CD4-positive, alpha-beta T cell treated with Interleukin-6 for 4 hours (primary cell): ENCODE measurements around the gene KAT2B.
"Not testable (repeated sequence)": the region's sequence is repeated elsewhere in the genome, so short reads cannot be mapped to it uniquely, and the experiment has no call there.

Experiments used
- DNase-seq: peaks from one replicate; pipeline ENCODE4 v3.0.0-alpha.2; 2020; ENCODE audit warnings: mixed read lengths

Gene KAT2B

GRCh38 chr3:20042331-20042730 is 2.1 kb downstream of the KAT2B start:
- DNase-seq, result no peak

DNA sequence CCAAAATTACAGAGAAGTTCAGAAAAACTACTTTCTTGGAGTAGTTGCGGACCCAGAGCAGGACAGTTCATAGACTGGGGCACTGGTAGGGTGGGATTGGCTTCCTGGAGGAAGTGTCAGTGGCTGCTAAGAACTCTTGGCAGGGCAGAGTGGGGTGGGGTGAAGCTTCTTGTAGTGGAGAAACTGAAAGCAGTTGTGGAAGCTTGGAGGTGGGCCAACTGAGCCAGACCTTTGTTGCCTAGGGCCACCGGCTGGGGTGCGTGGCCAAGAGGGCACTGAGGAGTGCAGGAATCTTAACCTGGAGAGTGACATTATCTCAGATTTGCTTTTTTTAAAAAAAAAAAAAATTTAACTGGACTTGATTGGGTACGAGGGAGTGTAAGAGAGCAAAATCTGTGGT is 3.1 kb downstream of the KAT2B start:
- DNase-seq, result peak; percentile 75

DNA sequence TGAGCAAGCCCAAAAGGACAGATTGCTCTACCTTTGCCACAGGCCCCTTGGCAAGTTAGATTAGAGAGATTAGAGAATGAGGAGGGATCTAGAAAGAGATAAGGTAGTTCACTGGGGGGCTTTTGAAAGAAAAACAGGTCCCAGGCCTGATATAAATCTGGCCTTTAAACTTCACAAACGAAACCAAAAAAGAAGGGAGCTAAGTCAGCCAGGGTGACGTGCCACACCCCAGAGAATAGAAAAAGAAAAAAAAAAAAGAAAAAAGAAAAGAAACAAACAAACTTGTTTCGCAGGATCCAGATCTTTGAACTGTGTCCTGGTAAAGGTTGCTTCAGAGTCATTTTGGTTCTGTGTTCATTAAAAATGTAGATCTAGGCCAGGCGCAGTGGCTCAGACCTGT is 3.6 kb downstream of the KAT2B start:
- DNase-seq, result peak; percentile 18

DNA sequence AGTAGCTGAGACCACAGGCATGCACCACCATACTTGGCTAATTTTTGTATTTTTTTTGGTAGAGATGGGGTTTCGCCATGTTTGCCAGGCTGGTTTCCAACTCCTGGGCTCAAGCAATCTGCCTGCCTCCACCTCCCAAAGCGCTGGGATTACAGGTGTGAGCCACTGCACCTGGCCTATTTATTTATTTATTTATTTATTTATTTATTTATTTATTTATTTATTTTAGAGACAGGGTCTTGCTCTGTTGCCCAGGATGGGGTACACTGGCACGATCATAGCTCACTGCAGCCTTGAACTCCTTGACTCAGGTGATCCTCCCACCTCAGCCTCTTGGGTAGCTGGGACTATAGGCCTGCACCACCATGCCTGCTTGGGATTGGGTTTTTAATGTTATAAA is 4.9 kb downstream of the KAT2B start:
- DNase-seq, result not testable (repeated sequence)

DNA sequence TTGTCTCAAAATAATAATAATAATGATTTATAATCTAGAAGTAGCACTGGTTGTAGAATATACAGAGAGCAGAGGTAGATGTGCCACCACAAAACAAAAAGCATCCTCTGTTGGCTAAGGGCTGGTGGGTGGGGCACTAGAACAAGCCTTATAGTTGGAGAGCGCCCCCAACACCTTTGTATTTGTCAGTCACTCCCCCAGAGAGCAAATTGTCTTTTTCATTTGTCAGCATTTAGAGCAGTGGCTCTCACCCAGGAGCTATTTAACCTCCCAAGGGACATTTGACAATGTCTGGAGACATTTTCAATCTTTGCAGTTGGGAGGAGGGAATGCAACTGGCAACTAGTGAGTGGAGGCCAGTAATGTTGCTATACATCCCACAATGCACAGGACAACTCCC is 6.3 kb downstream of the KAT2B start:
- DNase-seq, result no peak

DNA sequence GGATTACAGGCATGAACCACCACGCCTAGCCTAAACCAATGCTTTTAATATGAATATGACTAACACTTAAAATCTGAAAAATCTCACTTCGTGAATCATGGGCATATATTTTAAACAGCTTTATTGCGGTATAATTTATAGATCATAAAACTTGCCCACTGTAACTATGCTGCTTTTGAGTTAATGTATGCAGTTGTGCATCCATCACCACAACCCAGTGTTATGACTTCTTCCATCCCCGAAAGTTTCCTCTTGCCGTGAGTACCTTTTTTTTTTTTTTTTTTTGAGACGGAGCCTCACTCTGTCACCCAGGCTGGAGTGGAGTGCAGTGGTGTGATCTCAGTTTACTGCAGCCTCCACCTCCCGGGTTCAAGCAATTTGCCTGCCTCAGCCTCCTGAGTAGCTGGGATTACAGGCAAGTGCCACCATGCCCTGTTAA is 7.1 kb downstream of the KAT2B start:
- no peak for DNase-seq

GRCh38 chr3:20047976-20048883 is 8.0 kb downstream of the KAT2B start:
- DNase-seq, result no peak

DNA sequence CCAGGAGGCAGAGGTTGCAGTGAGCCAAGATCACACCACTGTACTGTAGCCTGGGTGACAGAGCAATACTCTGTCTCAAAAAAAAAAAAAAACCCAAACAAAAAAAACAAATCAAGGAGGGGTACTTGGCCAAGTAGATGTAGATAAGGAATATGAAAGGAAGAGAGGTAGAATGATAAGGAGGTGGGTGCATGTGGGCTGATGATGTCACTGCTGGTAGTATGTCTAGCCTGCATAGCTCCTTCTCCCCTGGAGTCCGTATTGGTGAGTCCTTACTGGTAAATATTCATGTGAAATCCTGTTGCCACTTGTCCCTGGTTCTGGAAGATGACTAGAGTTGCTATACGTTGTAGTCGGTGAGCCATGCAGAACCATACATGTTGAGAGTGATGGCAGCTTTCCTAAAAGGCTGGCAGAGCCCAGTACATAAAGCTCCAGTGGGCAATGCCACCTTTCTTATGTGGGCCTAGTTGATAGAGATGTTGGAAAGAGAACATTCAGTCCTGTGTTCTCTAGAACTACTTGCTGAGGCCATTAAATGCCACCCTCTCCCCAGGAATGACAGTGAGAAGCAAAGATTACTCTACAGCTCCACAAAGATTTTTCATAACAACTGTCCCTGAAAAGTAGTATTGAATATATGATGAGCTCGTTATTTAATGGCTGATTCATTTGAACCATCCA is 11.0 kb downstream of the KAT2B start:
- peak; percentile 33 for DNase-seq

GRCh38 chr3:20052851-20053250 is 12.6 kb downstream of the KAT2B start:
- DNase-seq, result no peak

DNA sequence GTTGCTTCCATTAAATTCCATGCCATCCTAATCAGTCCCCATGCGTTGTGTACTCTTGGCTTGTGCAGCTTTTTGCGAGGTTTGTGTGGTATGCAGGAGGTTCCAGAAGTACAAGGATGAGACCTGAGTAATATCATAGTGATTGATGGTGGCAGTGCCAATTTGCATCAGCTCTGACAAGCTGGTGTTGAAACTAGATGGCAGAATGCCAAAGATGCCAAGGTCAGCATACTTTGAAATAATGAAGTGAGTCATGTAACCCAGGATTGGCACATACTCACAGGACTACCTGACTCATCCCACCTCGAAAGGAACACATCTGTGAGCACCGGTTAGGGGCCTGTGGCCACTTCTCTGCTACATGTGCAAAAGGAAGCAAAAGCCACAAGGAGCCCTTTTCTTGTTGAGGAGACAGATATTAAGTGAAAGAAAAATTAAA is 14.3 kb downstream of the KAT2B start:
- DNase-seq, result peak; percentile 79

- DNase-seq, result peak; percentile 27
Observed at GRCh38 chr3:20055020-20055775, 15.0 kb downstream of the KAT2B start.

DNA sequence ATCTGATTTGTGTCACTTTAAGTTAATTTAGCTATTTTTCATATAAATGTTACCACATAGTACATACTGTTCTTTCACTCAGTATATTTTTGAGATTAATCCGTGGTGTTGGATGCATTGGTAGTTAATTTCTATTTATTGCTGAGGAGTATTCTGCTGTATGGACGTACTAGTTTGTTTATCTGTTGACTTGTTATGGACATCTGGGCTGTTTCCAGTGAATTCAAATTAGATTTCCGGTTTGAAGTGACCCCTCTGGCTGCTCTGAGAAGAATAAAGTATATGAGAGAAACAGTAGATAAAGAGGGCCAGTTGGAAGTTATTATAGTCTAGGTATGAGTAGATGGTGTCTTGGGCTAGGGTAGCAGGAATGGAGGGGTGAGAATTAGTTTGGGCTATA is 15.6 kb downstream of the KAT2B start:
- no peak for DNase-seq

GRCh38 chr3:20056725-20057611 is 16.7 kb downstream of the KAT2B start:
- peak; percentile 37 for DNase-seq

DNA sequence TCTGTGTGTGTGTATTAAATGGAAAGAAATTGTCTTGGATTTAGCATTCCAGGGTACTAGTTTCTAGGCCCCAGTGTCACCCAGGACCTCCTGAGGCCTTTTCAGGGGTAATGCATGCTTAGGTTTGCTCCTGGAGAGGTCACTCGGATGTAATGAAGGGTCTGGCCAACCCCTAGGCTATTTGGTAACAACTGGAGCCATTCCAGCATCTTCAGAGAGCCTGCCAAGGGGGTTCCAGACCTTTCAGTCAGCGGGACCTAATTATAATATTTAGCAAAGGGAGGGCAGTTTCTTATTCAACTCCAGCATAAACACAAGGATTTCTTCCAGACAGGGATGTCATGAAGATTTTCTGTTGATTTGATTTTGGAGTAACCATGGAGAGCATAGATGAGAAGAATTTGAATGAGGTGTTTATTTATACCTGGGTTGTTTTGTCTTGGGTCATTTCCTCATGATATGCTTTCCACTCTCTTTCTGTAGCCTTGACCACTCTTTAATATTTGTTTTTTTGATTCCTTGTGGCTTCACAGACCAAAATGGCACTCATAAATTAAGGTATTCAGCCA is 17.4 kb downstream of the KAT2B start:
- no peak for DNase-seq

- DNase-seq, result no peak
Observed at GRCh38 chr3:20059929-20060328, 19.7 kb downstream of the KAT2B start.

- DNase-seq, result peak; percentile 6
Observed at GRCh38 chr3:20060974-20061685, 20.9 kb downstream of the KAT2B start.

DNA sequence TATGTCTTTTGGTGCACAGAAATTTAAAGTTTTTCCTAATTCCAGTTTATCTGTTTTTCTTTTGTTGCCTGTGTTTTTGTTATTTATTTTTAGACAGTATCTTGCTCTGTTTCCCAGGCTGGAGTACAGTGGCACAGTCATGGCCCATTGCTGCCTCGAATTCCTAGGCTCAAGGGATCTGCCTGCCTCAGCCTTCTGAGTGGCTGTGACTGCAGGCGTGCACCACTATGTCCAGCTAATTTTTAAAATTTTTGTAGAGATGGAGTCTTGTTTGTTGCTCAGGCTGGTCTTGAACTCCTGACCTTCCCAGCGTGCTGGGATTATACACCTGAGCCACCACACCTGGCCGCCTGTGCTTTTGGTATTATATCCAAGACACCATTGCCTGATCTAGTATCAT is 22.8 kb downstream of the KAT2B start:
- DNase-seq, result no peak

DNA sequence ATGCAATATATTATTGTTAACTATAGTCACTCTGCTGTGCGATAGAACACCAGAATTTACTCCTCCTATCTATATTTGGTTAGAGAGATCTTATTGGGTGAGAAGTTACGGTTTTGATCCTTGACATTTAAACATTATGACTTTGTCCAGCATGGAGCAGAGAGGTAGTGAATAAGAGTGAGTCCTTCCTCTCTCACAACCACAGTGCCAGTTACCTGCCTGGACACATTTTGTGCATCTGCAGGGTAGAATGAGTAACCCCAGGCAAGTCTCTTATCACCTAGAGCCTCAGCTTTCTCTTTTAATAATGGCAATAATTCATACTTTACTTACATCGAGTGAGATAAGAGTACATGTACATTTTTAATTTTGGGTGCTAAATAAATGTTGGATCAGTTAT is 24.1 kb downstream of the KAT2B start:
- DNase-seq, result no peak

- no peak for DNase-seq
Observed at GRCh38 chr3:20064796-20065564, 24.7 kb downstream of the KAT2B start.

DNA sequence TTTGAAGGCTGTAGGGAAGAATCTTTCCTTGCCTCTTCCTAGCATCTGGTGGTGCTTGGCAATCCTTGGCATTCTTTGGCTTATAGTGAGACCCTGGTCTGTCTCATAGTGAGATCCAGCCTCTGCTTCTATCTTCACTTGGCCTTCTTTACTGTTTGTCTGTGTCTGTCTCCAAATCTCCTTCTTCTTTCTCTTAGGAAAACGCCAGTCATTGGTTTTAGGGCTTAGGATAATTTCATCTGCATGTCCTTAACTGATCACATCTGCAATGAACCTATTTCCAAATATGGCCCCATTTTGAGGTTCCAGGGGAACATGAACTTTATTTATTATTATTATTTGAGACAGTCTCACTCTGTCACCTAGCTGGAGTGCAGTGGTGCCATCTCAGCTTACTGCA is 25.8 kb downstream of the KAT2B start:
- DNase-seq, result no peak
